Adrenal gland (tissue), 12 donors: ENCODE results near the gene SPOCK1. TPM values are rescaled to one million over a fixed set of nuclear protein-coding genes. Genes with fewer than 3 reads are reported as not detected.

ENCODE experiments used
- DNase-seq, 7 donors: peaks; one replicate each; pipeline ENCODE4 v3.0.0-alpha.2; 2019 to 2020
- H3K27ac ChIP-seq, 5 donors: fragments of 200-600 bp; sonication (generic) in 4 of 5; 1 replicate in 3 of 5; 2 replicates in 2 of 5; pipeline versions ENCODE4 v1.5.1 to v1.8.0; 2016 to 2020; ENCODE audit warnings: mild to moderate bottlenecking in 1 of 5
- H3K27me3 ChIP-seq: fragments of 200-600 bp; 2 replicates; pipeline ENCODE4 v1.8.0; 2021
- H3K36me3 ChIP-seq, 2 donors: fragments of 200-600 bp; replicated peaks in 1 of 2; 1 replicate in 1 of 2; 2 replicates in 1 of 2; pipeline versions ENCODE4 v1.5.1 to v1.8.0; 2018 to 2022
- H3K4me1 ChIP-seq, 2 donors: fragments of 200-600 bp; replicated peaks in 1 of 2; 1 replicate in 1 of 2; 2 replicates in 1 of 2; pipeline versions ENCODE4 v1.5.1 to v1.8.0; 2018 to 2021
- H3K4me3 ChIP-seq, 4 donors: fragments of 200-600 bp; sonication (generic) in 3 of 4; one replicate each; pipeline ENCODE4 v1.5.1; 2016 to 2018
- H3K9me3 ChIP-seq, 3 donors: fragments of 200-600 bp; sonication (generic) in 1 of 3; replicated peaks in 1 of 3; 1 replicate in 2 of 3; 2 replicates in 1 of 3; pipeline versions ENCODE4 v1.5.1 to v1.8.0; 2016 to 2021
- POLR2A ChIP-seq, 2 donors: fragments of 450-650 bp; IDR thresholded peaks; one replicate each; pipeline ENCODE4 v1.6.1; 2017; ENCODE audit warnings: antibody characterized with exemption in 2 of 2, mild to moderate bottlenecking in 2 of 2, moderate library complexity in 1 of 2
- WGBS, 4 donors: extraction: QIAGEN DNeasy Blood & Tissue Kit in 2 of 4; methylation state at CpG; one replicate each; pipeline versions ENCODE4 v1.1.5 to v1.1.7; 2013 to 2017; 5-methylcytosine and 5-hydroxymethylcytosine counted together
- intact Hi-C, 2 donors: fragments of 100-400 bp; cut with DNase I; formaldehyde crosslinking; loops; one replicate each; pipeline versions ENCODE4 v1.14.1 to v1.15.0; 2022 to 2023
- polyA plus RNA-seq, 3 donors: library from polyadenylated mRNA; stranded (reverse); fragments of 200-250 nt in 2 of 3; fragments of 350-450 nt in 1 of 3; fragmentation: Illumina TruSeq in 1 of 3; extraction: RNeasy Lipid Tissue Mini Kit (QIAGEN cat#74804) in 1 of 3; gene quantifications; one replicate each; pipeline ENCODE4 v1.2.3, GENCODE V29; 2013 to 2014
- total RNA-seq, 9 donors: library from RNA; depleted of rRNA in 4 of 9; stranded (reverse); fragments of >200 nt in 4 of 9; fragments of 120-200 nt in 1 of 9; fragmentation: NEBNext Ultra II Directional in 1 of 9; extraction: Animal tissue kit (Norgen Biotek cat#: 25700) in 1 of 9; gene quantifications; one replicate each; pipeline versions ENCODE4 v1.1.0 to v1.2.4, GENCODE V29; 2013 to 2023
- TF ChIP-seq, protein P1 (sequence below), 6 experiments: fragments of 450-650 bp in 4 of 6; fragments of 200-600 bp in 2 of 6; sonication (generic) in 1 of 6; IDR thresholded peaks; 1 replicate in 5 of 6; 2 replicates in 1 of 6; pipeline versions ENCODE4 v1.5.1 to v1.8.0; 2016 to 2021; ENCODE audit warnings: antibody characterized with exemption in 6 of 6, mild to moderate bottlenecking in 2 of 6, moderate library complexity in 1 of 6
- donor health status: healthy with polysubstance abuse.
- donor health status: Bipolar disorder and iron deficiency.
- donor health status: DM: yes; HTN: yes; CAD: no.
- donor health status: DM: no; HTN: no; CAD: no.
- donor health status: DM: no; HTN: no; CAD: no.
- donor health status: DM: yes; HTN: yes; CAD: no.

The SPOCK1 gene
- total and polyA plus RNA-seq, 12 donors, result 5.4 to 102 (median 55.6) TPM

DNA sequence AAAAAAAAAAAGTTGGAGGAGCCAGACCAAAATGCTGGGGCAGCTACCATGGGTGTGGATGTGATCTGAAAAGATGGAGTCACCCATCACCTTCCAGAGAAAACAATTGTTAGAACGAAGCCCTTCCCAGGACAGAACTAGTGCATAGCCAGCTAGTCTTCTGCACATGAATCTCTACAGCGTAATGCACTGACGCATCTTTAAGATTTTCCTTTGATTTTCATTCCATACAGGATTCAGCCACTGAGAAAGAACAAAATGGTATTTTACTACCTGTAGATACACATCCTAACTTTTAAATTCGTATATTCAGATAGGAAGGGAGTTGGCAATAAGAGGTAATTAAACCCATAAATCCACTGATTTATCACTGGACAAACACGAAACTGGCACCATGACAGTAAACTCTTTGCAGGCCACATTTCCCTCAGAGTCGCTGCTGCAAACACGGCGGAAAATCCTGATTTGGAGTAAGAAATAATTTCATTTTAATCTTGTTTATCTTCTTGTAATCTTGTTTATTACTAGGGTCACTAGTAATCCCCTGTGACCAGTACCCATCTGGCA lies 206.6 kb downstream of the SPOCK1 start:
- Histone ChIP-seq H3K27ac (no peak overlapping the region), H3K36me3 (no peaks in the 10 kb centered on the region), H3K4me1 (no peaks in the 10 kb centered on the region), H3K4me3 (no peak overlapping the region), H3K9me3 (no peaks in the 10 kb centered on the region), H3K27me3 (no peaks in the 10 kb centered on the region)
- intact Hi-C loops, result no loop called here
- no peak for TF ChIP-seq POLR2A (IDR thresholded peaks at IDR 0.05)
- TF ChIP-seq, protein P1, sequence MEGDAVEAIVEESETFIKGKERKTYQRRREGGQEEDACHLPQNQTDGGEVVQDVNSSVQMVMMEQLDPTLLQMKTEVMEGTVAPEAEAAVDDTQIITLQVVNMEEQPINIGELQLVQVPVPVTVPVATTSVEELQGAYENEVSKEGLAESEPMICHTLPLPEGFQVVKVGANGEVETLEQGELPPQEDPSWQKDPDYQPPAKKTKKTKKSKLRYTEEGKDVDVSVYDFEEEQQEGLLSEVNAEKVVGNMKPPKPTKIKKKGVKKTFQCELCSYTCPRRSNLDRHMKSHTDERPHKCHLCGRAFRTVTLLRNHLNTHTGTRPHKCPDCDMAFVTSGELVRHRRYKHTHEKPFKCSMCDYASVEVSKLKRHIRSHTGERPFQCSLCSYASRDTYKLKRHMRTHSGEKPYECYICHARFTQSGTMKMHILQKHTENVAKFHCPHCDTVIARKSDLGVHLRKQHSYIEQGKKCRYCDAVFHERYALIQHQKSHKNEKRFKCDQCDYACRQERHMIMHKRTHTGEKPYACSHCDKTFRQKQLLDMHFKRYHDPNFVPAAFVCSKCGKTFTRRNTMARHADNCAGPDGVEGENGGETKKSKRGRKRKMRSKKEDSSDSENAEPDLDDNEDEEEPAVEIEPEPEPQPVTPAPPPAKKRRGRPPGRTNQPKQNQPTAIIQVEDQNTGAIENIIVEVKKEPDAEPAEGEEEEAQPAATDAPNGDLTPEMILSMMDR (IDR thresholded peaks at IDR 0.05), result no peak
- no peak for DNase-seq
- 47 to 62% (median 58%) methylated on average over 8 of the region's 8 CpGs for WGBS, 4 donors

DNA sequence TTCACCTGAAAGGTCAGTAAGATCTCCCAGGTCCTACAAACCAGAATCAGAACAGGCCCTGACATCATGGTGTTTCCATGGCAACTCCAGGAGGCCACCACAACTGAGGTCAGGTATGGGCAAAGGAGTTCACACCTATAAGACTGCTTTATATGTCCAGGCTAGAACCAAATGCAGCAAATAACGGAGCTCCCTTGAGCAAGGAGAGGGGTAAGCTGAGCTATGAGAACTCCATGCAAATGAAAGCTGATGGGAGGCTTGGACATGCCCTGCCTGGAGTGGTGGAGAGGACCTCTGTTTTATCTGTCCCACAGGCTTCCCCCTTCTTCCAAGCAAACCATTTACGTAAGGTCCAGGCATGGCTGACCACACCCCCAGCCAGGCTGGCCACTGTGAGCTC lies 207.7 kb downstream of the SPOCK1 start:
- 45 to 100% (median 72%) methylated on average over 1 to 2 of the region's 2 CpGs for WGBS, 4 donors
- Histone ChIP-seq H3K4me3 (no peak overlapping the region), H3K36me3 (no peaks in the 10 kb centered on the region), H3K9me3 (no peaks in the 10 kb centered on the region), H3K27ac (no peak overlapping the region), H3K4me1 (no peaks in the 10 kb centered on the region), H3K27me3 (no peaks in the 10 kb centered on the region)
- TF ChIP-seq, protein P1 (IDR thresholded peaks at IDR 0.05), result no peak
- TF ChIP-seq POLR2A (IDR thresholded peaks at IDR 0.05), result no peak
- intact Hi-C loops, result no loop called here
- DNase-seq, result no peak

DNA sequence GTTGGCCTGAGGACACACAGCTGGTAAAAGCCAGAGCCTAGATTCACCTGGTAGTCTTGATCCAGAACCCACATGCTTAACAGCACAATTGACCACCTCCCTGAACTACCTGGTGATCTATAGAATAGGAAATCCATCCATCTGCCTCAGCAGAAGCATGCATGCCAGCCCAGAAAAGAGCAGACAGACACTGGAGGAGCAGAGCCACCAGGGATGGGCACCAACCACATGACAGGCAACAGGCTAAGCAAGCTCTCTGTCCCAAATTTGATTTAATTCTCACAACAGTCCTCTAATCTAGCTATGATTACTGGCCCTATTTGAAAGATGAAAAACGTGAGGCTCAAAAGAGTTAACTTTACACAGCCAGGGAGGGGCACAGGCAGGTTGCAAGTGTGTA lies 208.1 kb downstream of the SPOCK1 start:
- no peak for DNase-seq
- Histone ChIP-seq H3K27ac (no peak overlapping the region), H3K36me3 (no peaks in the 10 kb centered on the region), H3K9me3 (no peaks in the 10 kb centered on the region), H3K27me3 (no peaks in the 10 kb centered on the region), H3K4me1 (peaks cover 0 to 4% of the 10 kb centered on the region in 2 donors), H3K4me3 (no peak overlapping the region)
- TF ChIP-seq, protein P1 (IDR thresholded peaks at IDR 0.05), result no peak
- TF ChIP-seq POLR2A (IDR thresholded peaks at IDR 0.05), result no peak
- WGBS, 4 donors, result 65 to 85% (median 74%) methylated on average over 1 of the region's 1 CpG
- intact Hi-C loops, result no loop called here

DNA sequence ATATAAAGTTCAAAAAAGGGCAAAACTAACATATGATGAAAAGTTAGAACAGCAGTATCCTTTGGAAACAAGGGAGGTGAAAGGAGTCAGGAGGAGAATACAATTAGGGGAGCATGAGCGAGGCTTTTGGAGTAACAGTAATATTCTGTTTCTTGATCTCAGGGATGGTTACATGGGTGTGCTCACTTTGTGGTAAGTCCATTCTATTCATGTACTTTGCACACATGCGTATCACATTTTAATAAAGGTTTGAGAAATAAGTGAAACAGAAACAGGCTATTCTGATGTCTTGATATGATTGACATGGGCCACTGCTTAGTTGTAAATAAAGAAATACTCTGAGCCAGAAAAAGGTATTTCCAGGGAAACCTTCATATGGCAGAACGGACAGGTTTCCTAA lies 208.8 kb downstream of the SPOCK1 start:
- Histone ChIP-seq H3K4me3 (no peak overlapping the region), H3K4me1 (peaks cover 0 to 8% of the 10 kb centered on the region in 2 donors), H3K27ac (no peak overlapping the region), H3K27me3 (no peaks in the 10 kb centered on the region), H3K9me3 (no peaks in the 10 kb centered on the region), H3K36me3 (no peaks in the 10 kb centered on the region)
- no peak for DNase-seq
- TF ChIP-seq POLR2A (IDR thresholded peaks at IDR 0.05), result no peak
- TF ChIP-seq, protein P1 (IDR thresholded peaks at IDR 0.05), result no peak
- intact Hi-C loops, result no loop called here
- WGBS, 4 donors, result 89 to 99% (median 95%) methylated on average over 3 of the region's 3 CpGs
